K562 (cell line): Measurements from ENCODE around the gene TMPRSS5. TPM values are rescaled to one million over a fixed set of nuclear protein-coding genes. Genes with fewer than 3 reads are reported as not detected.

Experiments used
- CEBPB ChIP-seq: fragments of 450-650 bp; IDR thresholded peaks from 2 replicates; pipeline ENCODE4 v1.6.1; 2016; ENCODE audit warnings: missing genetic modification characterization, missing compliant biosample characterization
- CHD4 ChIP-seq: fragments of 200-600 bp; sonication (generic); IDR thresholded peaks from 3 replicates; pipeline ENCODE4 v1.6.1; 2012; ENCODE audit warnings: low read depth, mild to moderate bottlenecking, mixed read lengths, low read length, inconsistent platforms; ENCODE audit not compliant: insufficient read depth, insufficient replicate concordance, poor library complexity, severe bottlenecking
- ETS2 ChIP-seq: IDR thresholded peaks from 2 replicates; pipeline ENCODE4 v1.6.1; 2016; ENCODE audit warnings: borderline replicate concordance, missing genetic modification characterization, mild to moderate bottlenecking, moderate library complexity, missing compliant biosample characterization; ENCODE audit not compliant: poor library complexity, severe bottlenecking
- KDM4B ChIP-seq, 2 experiments: fragments of 450-650 bp in 1 of 2; sonication (generic) in 1 of 2; IDR thresholded peaks; 2 replicates each; pipeline ENCODE4 v1.6.1; 2016 to 2017; ENCODE audit warnings: borderline replicate concordance in 2 of 2, antibody characterized with exemption in 1 of 2, low read depth in 1 of 2, mild to moderate bottlenecking in 1 of 2
- MTF1 ChIP-seq: fragments of 250-450 bp; sonication (Bioruptor Pico); IDR thresholded peaks from 2 replicates; pipeline ENCODE4 v1.9.0; 2021; ENCODE audit warnings: moderate library complexity, mild to moderate bottlenecking, inconsistent platforms, borderline replicate concordance
- SP2 ChIP-seq: IDR thresholded peaks from 2 replicates; pipeline ENCODE4 v1.6.1; 2011; ENCODE audit warnings: mild to moderate bottlenecking, low read depth, low read length, moderate library complexity; ENCODE audit not compliant: poor library complexity, severe bottlenecking; ENCODE audit errors: extremely low read depth
- ZBTB17 ChIP-seq: fragments of 450-650 bp; formaldehyde crosslinking; IDR thresholded peaks from 2 replicates; pipeline ENCODE4 v1.4.0; 2020; ENCODE audit warnings: mild to moderate bottlenecking
- ZBTB7A ChIP-seq: IDR thresholded peaks from 2 replicates; pipeline ENCODE4 v1.6.1; 2011; ENCODE audit warnings: low read depth, mild to moderate bottlenecking, low read length, moderate library complexity, borderline replicate concordance; ENCODE audit not compliant: control insufficient read depth
- polyA plus RNA-seq, 8 experiments: library from polyadenylated mRNA; depleted of rRNA in 4 of 8; stranded (reverse) in 5 of 8; unstranded in 3 of 8; fragments of >200 nt; fragmentation: Nextera tagmentation in 2 of 8; fragmentation: Illumina TruSeq in 1 of 8; extraction: Ambion mirVana in 2 of 8; extraction: Trizol in 1 of 8; gene quantifications; 2 replicates each; pipeline versions ENCODE4 v1.2.1 to v1.2.3, GENCODE V29; 2011 to 2014; ENCODE audit warnings: inconsistent platforms in 1 of 8, missing spikeins in 1 of 8
- total RNA-seq, 7 experiments: library from RNA; depleted of rRNA in 6 of 7; stranded (reverse); fragments of >200 nt in 6 of 7; fragmentation: Illumina TruSeq in 2 of 7; extraction: Trizol in 2 of 7; gene quantifications; 2 replicates each; pipeline versions ENCODE4 v1.2.1 to v1.2.3, GENCODE V29; 2011 to 2021; ENCODE audit warnings: low replicate concordance in 1 of 7
- TF ChIP-seq, protein P1 (sequence below): fragments of 450-650 bp; conservative IDR thresholded peaks from 2 replicates; pipeline ENCODE4 v1.6.1; 2016; ENCODE audit warnings: missing genetic modification characterization, low read depth, mild to moderate bottlenecking, control low read depth, missing compliant biosample characterization
- TF ChIP-seq, protein P2 (sequence below): sonication (generic); formaldehyde crosslinking; IDR thresholded peaks from 2 replicates; pipeline ENCODE4 v1.5.0; 2020; ENCODE audit warnings: missing genetic modification reagents
- TF ChIP-seq, protein P3 (sequence below): fragments of 450-650 bp; IDR thresholded peaks from 2 replicates; pipeline ENCODE4 v1.6.1; 2017; ENCODE audit warnings: antibody characterized with exemption, mild to moderate bottlenecking
- TF ChIP-seq, protein P4 (sequence below), 2 experiments: fragments of 150-350 bp in 1 of 2; IDR thresholded peaks; 2 replicates each; pipeline ENCODE4 v1.6.1; 2012 to 2016; ENCODE audit warnings: low read depth in 2 of 2, low read length in 2 of 2, mild to moderate bottlenecking in 1 of 2, moderate library complexity in 1 of 2
- TF ChIP-seq, protein P5 (sequence below): fragments of 250-450 bp; sonication (Bioruptor Pico); IDR thresholded peaks from 2 replicates; pipeline ENCODE4 v1.8.0; 2021; ENCODE audit warnings: moderate library complexity, mild to moderate bottlenecking, inconsistent platforms

TMPRSS5 gene
- total and polyA plus RNA-seq, 9 of the 15 experiments (the other 6 are each of a cell fraction or from before 2014, with no cell fraction given) = 0.07 to 0.49 (median 0.17) TPM; not detected in 1

DNA sequence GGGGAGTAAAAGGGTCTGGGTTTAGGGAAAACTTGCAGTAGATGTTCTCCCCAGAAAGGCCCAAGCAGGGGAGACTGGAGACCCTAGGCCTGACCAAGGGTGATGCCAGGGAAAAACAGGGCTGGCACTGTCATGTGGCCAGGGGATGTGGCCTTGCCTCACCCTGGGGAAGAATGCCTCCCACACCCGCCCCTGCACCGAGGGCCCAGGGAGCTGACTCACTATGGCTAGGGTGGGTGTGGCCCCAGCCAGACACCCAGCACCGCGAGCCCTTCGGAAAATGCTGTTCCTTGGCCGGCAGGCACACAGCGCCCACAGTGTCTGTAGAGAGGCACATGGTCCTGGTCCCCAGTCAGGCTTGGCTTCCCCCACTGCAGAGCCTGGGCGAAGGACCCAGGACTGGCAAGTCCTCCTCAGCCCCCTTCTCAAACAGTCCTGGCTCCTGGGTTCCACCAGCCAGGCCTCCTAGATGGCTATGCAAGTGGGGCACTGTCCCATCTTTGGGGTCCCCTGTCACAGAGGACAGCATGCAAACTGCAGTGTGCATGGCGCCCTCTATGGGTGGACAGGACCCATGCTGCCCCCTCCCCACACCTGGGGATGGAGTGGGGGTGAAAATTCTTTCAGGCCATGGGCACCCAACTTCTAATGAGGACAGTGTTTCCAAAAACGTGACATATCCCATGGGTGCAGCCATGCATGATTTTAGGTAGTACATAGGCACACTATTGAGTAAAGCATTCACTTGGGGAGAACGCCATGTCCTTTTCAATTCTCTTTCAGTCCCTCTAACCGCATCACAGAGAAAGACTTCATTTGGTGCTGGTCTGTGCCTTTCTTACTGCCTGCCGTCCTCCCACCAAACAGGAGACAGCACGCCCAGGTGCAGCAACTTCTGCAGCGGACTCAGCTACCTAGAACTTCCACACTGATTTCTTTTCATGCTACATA is 15.2 kb downstream of the TMPRSS5 start (continued):
- TF ChIP-seq, protein P1, sequence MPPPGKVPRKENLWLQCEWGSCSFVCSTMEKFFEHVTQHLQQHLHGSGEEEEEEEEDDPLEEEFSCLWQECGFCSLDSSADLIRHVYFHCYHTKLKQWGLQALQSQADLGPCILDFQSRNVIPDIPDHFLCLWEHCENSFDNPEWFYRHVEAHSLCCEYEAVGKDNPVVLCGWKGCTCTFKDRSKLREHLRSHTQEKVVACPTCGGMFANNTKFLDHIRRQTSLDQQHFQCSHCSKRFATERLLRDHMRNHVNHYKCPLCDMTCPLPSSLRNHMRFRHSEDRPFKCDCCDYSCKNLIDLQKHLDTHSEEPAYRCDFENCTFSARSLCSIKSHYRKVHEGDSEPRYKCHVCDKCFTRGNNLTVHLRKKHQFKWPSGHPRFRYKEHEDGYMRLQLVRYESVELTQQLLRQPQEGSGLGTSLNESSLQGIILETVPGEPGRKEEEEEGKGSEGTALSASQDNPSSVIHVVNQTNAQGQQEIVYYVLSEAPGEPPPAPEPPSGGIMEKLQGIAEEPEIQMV (tag) = 0 out of 2 replicates have a peak, but pooled peaks have one; percentile 31
- TF ChIP-seq, protein P2, sequence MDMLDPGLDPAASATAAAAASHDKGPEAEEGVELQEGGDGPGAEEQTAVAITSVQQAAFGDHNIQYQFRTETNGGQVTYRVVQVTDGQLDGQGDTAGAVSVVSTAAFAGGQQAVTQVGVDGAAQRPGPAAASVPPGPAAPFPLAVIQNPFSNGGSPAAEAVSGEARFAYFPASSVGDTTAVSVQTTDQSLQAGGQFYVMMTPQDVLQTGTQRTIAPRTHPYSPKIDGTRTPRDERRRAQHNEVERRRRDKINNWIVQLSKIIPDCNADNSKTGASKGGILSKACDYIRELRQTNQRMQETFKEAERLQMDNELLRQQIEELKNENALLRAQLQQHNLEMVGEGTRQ = peak; percentile 33; the same call in 1 of the 2 replicates
- no peak for TF ChIP-seq SP2
- TF ChIP-seq, protein P3, sequence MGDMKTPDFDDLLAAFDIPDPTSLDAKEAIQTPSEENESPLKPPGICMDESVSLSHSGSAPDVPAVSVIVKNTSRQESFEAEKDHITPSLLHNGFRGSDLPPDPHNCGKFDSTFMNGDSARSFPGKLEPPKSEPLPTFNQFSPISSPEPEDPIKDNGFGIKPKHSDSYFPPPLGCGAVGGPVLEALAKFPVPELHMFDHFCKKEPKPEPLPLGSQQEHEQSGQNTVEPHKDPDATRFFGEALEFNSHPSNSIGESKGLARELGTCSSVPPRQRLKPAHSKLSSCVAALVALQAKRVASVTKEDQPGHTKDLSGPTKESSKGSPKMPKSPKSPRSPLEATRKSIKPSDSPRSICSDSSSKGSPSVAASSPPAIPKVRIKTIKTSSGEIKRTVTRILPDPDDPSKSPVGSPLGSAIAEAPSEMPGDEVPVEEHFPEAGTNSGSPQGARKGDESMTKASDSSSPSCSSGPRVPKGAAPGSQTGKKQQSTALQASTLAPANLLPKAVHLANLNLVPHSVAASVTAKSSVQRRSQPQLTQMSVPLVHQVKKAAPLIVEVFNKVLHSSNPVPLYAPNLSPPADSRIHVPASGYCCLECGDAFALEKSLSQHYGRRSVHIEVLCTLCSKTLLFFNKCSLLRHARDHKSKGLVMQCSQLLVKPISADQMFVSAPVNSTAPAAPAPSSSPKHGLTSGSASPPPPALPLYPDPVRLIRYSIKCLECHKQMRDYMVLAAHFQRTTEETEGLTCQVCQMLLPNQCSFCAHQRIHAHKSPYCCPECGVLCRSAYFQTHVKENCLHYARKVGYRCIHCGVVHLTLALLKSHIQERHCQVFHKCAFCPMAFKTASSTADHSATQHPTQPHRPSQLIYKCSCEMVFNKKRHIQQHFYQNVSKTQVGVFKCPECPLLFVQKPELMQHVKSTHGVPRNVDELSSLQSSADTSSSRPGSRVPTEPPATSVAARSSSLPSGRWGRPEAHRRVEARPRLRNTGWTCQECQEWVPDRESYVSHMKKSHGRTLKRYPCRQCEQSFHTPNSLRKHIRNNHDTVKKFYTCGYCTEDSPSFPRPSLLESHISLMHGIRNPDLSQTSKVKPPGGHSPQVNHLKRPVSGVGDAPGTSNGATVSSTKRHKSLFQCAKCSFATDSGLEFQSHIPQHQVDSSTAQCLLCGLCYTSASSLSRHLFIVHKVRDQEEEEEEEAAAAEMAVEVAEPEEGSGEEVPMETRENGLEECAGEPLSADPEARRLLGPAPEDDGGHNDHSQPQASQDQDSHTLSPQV = peak; percentile 98
- TF ChIP-seq, protein P4, sequence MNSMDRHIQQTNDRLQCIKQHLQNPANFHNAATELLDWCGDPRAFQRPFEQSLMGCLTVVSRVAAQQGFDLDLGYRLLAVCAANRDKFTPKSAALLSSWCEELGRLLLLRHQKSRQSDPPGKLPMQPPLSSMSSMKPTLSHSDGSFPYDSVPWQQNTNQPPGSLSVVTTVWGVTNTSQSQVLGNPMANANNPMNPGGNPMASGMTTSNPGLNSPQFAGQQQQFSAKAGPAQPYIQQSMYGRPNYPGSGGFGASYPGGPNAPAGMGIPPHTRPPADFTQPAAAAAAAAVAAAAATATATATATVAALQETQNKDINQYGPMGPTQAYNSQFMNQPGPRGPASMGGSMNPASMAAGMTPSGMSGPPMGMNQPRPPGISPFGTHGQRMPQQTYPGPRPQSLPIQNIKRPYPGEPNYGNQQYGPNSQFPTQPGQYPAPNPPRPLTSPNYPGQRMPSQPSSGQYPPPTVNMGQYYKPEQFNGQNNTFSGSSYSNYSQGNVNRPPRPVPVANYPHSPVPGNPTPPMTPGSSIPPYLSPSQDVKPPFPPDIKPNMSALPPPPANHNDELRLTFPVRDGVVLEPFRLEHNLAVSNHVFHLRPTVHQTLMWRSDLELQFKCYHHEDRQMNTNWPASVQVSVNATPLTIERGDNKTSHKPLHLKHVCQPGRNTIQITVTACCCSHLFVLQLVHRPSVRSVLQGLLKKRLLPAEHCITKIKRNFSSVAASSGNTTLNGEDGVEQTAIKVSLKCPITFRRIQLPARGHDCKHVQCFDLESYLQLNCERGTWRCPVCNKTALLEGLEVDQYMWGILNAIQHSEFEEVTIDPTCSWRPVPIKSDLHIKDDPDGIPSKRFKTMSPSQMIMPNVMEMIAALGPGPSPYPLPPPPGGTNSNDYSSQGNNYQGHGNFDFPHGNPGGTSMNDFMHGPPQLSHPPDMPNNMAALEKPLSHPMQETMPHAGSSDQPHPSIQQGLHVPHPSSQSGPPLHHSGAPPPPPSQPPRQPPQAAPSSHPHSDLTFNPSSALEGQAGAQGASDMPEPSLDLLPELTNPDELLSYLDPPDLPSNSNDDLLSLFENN (IDR thresholded peaks at IDR 0.05; ENCODE audit: low read depth in 2 of 2, low read length in 2 of 2) = no peak
- TF ChIP-seq, protein P5, sequence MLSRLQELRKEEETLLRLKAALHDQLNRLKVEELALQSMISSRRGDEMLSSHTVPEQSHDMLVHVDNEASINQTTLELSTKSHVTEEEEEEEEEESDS = no peak
- TF ChIP-seq ZBTB7A = peak; percentile 75
- 0 out of 4 replicates have a peak, but pooled peaks of 1 of the 2 experiments have one; percentile 41 for TF ChIP-seq KDM4B (IDR thresholded peaks at IDR 0.05; ENCODE audit: borderline replicate concordance in 2 of 2, low read depth in 1 of 2)
- no peak for TF ChIP-seq CHD4
- 0 out of 2 replicates have a peak, but pooled peaks have one; percentile 9 for TF ChIP-seq MTF1 (CRISPR knock-in tag)
- TF ChIP-seq ETS2 = no peak
- TF ChIP-seq CEBPB (tag) = peak; percentile 46; the same call in 1 of the 2 replicates
- 0 out of 2 replicates have a peak, but pooled peaks have one; percentile 15 for TF ChIP-seq ZBTB17 (CRISPR knock-in tag)
